Measurements from ENCODE around the gene CNTN6.
A peak's percentile ranks its signal among the peaks of the same experiment; 100 is the strongest.

CNTN6 gene

GRCh38 chr3:1091286-1091685, 1.5 kb upstream of the CNTN6 start:
- no peak for DNase-seq
- H3K4me3 ChIP-seq (ENCODE audit: low read depth, low read length), result no peak overlapping the region
- no peak overlapping the region for H3K27ac ChIP-seq
- no peaks in the 10 kb centered on the region for H3K9me3 ChIP-seq (ENCODE audit: severe bottlenecking)
- H3K27me3 ChIP-seq (ENCODE audit: insufficient read depth, low read depth, severe bottlenecking), result no peaks in the 10 kb centered on the region
- TF ChIP-seq CTCF (IDR thresholded peaks at IDR 0.05; ENCODE audit: low read depth, low read length), result no peak
- no peaks in the 10 kb centered on the region for H3K36me3 ChIP-seq

- TF ChIP-seq CTCF (IDR thresholded peaks at IDR 0.05; ENCODE audit: low read depth, low read length), result no peak
These were observed 763 bp upstream of the CNTN6 start for GRCh38 chr3:1092061-1092460.

GRCh38 chr3:1093217-1093616, 393 bp downstream of the CNTN6 start:
- no peak overlapping the region for H3K27ac ChIP-seq
- DNase-seq, result no peak
- no peaks in the 10 kb centered on the region for H3K36me3 ChIP-seq
- H3K4me3 ChIP-seq (ENCODE audit: low read depth, low read length), result peak overlapping the region; percentile 2
- no peaks in the 10 kb centered on the region for H3K27me3 ChIP-seq (ENCODE audit: insufficient read depth, low read depth, severe bottlenecking)
- H3K9me3 ChIP-seq (ENCODE audit: severe bottlenecking), result no peaks in the 10 kb centered on the region
- TF ChIP-seq CTCF (IDR thresholded peaks at IDR 0.05; ENCODE audit: low read depth, low read length), result no peak

More at GRCh38 chr3:1092061-1092460, 763 bp upstream of the CNTN6 start:
- Histone ChIP-seq H3K4me3 (ENCODE audit: low read depth, low read length) (no peak overlapping the region), H3K9me3 (ENCODE audit: severe bottlenecking) (no peaks in the 10 kb centered on the region), H3K27me3 (ENCODE audit: insufficient read depth, low read depth, severe bottlenecking) (no peaks in the 10 kb centered on the region), H3K36me3 (no peaks in the 10 kb centered on the region), H3K27ac (no peak overlapping the region)
- no peak for DNase-seq

GRCh38 chr3:1103525-1103924, 10.7 kb downstream of the CNTN6 start:
- DNase-seq, result no peak
- no peak overlapping the region for H3K27ac ChIP-seq
- no peaks in the 10 kb centered on the region for H3K9me3 ChIP-seq (ENCODE audit: severe bottlenecking)
- TF ChIP-seq CTCF (IDR thresholded peaks at IDR 0.05; ENCODE audit: low read depth, low read length), result no peak
- no peaks in the 10 kb centered on the region for H3K27me3 ChIP-seq (ENCODE audit: insufficient read depth, low read depth, severe bottlenecking)
- H3K4me3 ChIP-seq (ENCODE audit: low read depth, low read length), result no peak overlapping the region
- H3K36me3 ChIP-seq, result no peaks in the 10 kb centered on the region

- TF ChIP-seq CTCF (IDR thresholded peaks at IDR 0.05; ENCODE audit: low read depth, low read length), result no peak
- H3K27me3 ChIP-seq (ENCODE audit: insufficient read depth, low read depth, severe bottlenecking), result no peaks in the 10 kb centered on the region
These were observed 25.1 kb downstream of the CNTN6 start for GRCh38 chr3:1117843-1118473.

GRCh38 chr3:1131166-1131565, 38.3 kb downstream of the CNTN6 start:
- H3K4me3 ChIP-seq (ENCODE audit: low read depth, low read length), result no peak overlapping the region
- H3K27me3 ChIP-seq (ENCODE audit: insufficient read depth, low read depth, severe bottlenecking), result no peaks in the 10 kb centered on the region
- no peak for TF ChIP-seq CTCF (IDR thresholded peaks at IDR 0.05; ENCODE audit: low read depth, low read length)

More at GRCh38 chr3:1117843-1118473, 25.1 kb downstream of the CNTN6 start:
- no peak for DNase-seq
- Histone ChIP-seq H3K36me3 (no peaks in the 10 kb centered on the region), H3K4me3 (ENCODE audit: low read depth, low read length) (no peak overlapping the region), H3K9me3 (ENCODE audit: severe bottlenecking) (no peaks in the 10 kb centered on the region), H3K27ac (no peak overlapping the region)

More at GRCh38 chr3:1131166-1131565, 38.3 kb downstream of the CNTN6 start:
- H3K36me3 ChIP-seq, result no peaks in the 10 kb centered on the region
- DNase-seq, result no peak
- no peak overlapping the region for H3K27ac ChIP-seq
- no peaks in the 10 kb centered on the region for H3K9me3 ChIP-seq (ENCODE audit: severe bottlenecking)

Data from WERI-Rb-1 (cell line).